Measurements from ENCODE around the gene GBE1.

GBE1 gene

DNA sequence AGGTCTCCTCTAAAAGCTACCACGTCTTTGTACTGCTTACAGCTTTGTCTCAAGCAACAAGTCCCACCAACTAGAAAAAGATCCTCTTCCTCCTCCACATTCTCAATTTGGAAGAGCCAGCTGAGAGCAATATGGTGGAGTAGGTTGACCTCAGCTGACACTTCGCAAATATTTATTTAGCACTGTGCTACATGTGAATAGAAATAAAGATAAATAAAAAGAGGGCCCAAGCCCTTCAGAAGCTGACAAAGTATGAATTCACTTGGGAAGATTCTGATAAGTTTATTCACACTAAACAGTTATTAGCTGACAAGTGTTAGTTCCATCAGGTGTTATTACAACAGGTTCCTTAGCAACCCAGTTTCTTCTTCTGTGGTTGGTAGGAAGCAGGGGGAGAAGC lies 310.3 kb downstream of the GBE1 start:
- CTCF ChIA-PET, result interaction anchor here (1.1 to 1.5 kb wide), 5 partner anchors 14 to 149 kb away, joined by 3 to 4 read pairs (median 4); no protein-coding TSS in a partner anchor
- POLR2A ChIA-PET, result no interaction called here
- no peak for DNase-seq (ENCODE audit: low read depth, low spot score)
- H3K4me3 ChIP-seq (ENCODE audit: low read depth, low read length), result no peak overlapping the region
- no peak for TF ChIP-seq CTCF (IDR thresholded peaks at IDR 0.05; ENCODE audit: insufficient read depth, low read length, missing control alignments)

DNA sequence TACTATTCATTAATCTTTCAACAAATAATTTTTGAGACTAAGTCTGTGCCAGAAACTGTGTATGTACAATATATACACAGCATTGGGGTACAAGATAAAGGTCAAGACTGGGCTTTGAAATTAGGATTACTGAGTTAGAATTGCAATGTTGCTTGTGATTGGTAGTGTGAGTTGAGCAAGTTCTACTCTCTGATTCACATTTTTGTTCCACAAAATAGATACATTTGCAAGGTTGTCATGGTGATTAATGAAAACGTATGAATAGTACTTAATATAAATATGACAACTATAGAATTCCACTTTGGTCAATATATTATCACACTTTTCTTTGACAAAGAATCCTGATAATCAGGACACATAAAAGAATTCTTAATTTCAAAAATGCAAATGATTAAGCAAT lies 314.6 kb downstream of the GBE1 start:
- CTCF ChIA-PET, result no interaction called here
- POLR2A ChIA-PET, result no interaction called here
- H3K4me3 ChIP-seq (ENCODE audit: low read depth, low read length), result no peak overlapping the region

DNA sequence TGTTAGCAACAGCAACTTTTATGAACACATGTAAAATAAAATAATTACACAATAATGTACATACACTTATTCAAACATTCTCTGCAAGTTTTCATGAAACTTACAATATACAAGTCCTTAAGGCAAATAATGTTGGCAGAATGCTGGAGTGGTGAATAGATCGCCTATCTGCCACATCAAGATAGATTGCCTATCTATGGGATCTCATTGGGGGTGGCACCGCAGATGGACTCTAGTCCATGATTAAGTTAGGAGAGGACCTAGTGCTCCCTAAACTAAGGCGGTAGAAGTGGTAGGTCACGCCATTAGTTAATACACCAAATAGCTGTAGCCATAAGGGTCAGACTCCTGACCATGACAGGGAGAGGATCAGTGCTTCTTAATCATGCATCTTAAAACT lies 315.7 kb downstream of the GBE1 start:
- DNase-seq (ENCODE audit: low read depth, low spot score), result no peak
- ChIA-PET POLR2A (no interaction called here), CTCF (no interaction called here)
- no peak for TF ChIP-seq CTCF (IDR thresholded peaks at IDR 0.05; ENCODE audit: insufficient read depth, low read length, missing control alignments)
- H3K4me3 ChIP-seq (ENCODE audit: low read depth, low read length), result no peak overlapping the region

More for the DNA sequence above, 314.6 kb downstream of the GBE1 start:
- DNase-seq (ENCODE audit: low read depth, low spot score), result no peak
- no peak for TF ChIP-seq CTCF (IDR thresholded peaks at IDR 0.05; ENCODE audit: insufficient read depth, low read length, missing control alignments)

DNA sequence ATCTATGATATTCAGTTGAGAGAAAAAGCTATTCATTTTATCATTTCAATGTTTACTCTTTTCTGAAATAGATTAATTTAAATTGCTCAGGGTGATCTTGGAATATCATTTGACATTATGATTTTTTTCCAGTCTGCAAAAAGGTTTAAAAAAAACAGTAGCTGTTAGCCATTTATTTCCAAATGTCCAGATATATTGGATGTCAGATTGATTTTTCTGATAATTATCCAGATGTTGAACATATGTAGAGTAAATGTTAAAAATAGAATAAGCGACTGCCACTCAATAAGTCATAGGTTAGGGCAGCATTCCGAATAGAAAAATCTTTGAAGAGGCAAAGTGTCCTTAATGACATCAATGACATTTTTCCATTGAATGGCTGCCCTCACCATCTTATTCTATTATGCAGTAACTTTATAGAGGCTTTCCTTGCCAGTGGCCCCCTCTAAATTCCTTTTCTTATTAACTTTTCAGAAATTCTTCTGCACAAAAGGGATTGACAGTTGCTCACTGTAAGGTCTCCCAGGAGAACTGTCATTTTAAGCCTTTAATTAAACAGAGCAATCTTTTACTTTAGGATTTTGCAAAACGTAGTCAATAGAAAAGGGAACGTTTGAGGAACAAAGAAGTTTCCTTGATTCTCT lies 316.5 kb downstream of the GBE1 start:
- CTCF ChIA-PET, result no interaction called here
- no peak for TF ChIP-seq CTCF (IDR thresholded peaks at IDR 0.05; ENCODE audit: insufficient read depth, low read length, missing control alignments)
- H3K4me3 ChIP-seq (ENCODE audit: low read depth, low read length), result no peak overlapping the region
- POLR2A ChIA-PET, result no interaction called here
- DNase-seq (ENCODE audit: low read depth, low spot score), result no peak

DNA sequence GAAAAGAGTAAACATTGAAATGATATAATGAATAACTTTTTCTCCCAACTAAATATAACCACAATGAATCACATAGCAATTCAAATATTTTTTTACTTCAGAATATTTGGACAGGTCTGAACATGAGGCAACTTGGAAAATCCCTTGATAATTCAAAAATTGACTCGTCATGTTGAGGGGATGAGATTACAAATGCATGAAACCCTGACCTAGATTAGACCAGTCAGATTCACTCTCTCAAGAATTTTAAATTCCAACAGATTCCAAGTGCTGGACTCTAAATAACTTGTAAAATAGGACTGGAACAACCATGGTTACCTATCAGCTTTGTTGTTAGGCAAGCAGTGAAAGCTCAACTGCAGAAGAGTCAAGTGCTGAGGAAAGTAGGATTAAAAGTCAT lies 317.5 kb downstream of the GBE1 start:
- no peak for DNase-seq (ENCODE audit: low read depth, low spot score)
- POLR2A ChIA-PET, result no interaction called here
- no peak overlapping the region for H3K4me3 ChIP-seq (ENCODE audit: low read depth, low read length)
- no peak for TF ChIP-seq CTCF (IDR thresholded peaks at IDR 0.05; ENCODE audit: insufficient read depth, low read length, missing control alignments)
- CTCF ChIA-PET, result no interaction called here

GRCh38 chr3:81443457-81443782 lies 318.0 kb downstream of the GBE1 start:
- TF ChIP-seq CTCF (IDR thresholded peaks at IDR 0.05; ENCODE audit: insufficient read depth, low read length, missing control alignments), result no peak
- H3K4me3 ChIP-seq (ENCODE audit: low read depth, low read length), result no peak overlapping the region
- ChIA-PET CTCF (no interaction called here), POLR2A (no interaction called here)
- no peak for DNase-seq (ENCODE audit: low read depth, low spot score)
